IPS-15b (cell line): Measurements from ENCODE around the gene ABCA5.

Source experiments
- H3K27me3 ChIP-seq: one replicate; pipeline ENCODE4 v1.6.1; 2013; ENCODE audit warnings: low read length; ENCODE audit not compliant: control insufficient read depth, insufficient read depth
- H3K36me3 ChIP-seq: one replicate; pipeline ENCODE4 v1.6.1; 2013; ENCODE audit warnings: low read length; ENCODE audit not compliant: control insufficient read depth, insufficient read depth
- H3K4me1 ChIP-seq: one replicate; pipeline ENCODE4 v1.6.1; 2013; ENCODE audit warnings: mild to moderate bottlenecking, low read length; ENCODE audit not compliant: control insufficient read depth, insufficient read depth
- H3K4me3 ChIP-seq: one replicate; pipeline ENCODE4 v1.5.1; 2013; ENCODE audit warnings: low read depth, low read length
- H3K9ac ChIP-seq: one replicate; pipeline ENCODE4 v1.6.1; 2013; ENCODE audit warnings: low read depth, mild to moderate bottlenecking, low read length
- H3K9me3 ChIP-seq: one replicate; pipeline ENCODE4 v1.6.1; 2013; ENCODE audit warnings: mild to moderate bottlenecking, low read length; ENCODE audit not compliant: control insufficient read depth, insufficient read depth

ABCA5 gene

DNA sequence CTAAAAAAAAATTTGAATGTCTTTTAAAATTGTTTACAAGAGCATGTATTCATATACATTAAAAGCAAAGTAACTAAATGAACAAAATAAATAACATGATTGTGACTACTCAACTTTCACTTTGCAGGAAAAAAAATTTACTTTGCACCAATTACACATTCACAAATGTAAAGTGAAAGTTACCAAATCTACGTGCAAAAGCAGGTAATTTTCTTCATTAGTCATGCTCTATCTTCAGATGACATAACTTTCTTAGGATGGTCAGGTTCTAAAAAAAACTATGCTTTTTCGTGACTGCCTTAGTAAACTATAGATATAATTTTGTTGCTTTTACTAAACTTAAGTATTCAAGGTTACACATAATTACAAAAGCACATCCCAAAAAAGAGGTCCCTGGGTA lies 81.3 kb downstream of the ABCA5 start:
- Histone ChIP-seq H3K9me3 (no peaks in the 10 kb centered on the region), H3K27me3 (no peaks in the 10 kb centered on the region), H3K9ac (no peak overlapping the region), H3K4me3 (no peak overlapping the region), H3K4me1 (no peaks in the 10 kb centered on the region), H3K36me3 (no peaks in the 10 kb centered on the region)

DNA sequence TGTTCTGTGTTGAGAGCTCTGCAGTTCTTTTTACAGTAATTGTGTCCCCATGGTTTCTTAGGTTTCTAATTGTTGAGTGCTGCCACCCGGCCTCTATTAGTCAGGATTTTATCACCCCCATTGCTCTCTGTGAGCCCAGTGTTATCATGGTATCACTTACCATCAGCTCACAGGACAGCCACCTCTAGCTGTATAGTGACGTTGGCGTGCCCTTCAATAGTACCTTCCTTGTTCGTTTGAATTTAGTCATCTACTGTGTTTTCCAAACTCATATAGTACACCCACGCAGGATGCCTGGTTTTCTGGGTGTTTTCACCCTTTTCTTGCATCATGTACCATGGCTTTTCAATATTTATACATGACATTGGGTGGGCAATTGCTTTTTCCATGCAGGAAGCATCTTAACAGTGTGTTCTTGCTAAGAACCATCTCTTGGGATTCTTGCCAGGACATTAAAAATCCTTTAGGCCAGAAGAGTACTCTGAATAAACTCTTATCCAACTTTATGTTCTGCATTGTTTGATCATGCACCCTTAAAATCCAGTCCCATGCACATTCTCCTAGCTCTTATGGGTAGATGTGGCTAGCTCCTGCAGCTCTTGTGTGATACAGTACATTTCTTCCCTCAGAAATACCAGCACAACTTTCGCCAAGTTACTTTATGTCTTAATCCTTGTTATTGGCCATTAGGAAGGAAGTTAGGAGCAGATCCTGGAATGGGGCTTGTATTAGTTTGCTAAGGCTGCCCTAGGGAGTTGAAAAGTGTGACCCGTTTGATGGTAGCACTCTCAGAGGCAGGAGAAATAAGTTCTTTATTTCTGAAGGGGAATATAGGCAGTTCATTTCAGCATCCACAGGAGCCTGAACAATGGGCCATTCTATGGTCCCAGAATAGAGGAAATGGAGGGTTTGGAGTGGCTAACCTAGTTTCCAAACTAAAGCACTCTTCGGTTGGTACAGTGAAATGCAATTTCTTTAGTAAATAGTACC lies 87.0 kb downstream of the ABCA5 start:
- Histone ChIP-seq H3K9me3 (no peaks in the 10 kb centered on the region), H3K9ac (no peak overlapping the region)

DNA sequence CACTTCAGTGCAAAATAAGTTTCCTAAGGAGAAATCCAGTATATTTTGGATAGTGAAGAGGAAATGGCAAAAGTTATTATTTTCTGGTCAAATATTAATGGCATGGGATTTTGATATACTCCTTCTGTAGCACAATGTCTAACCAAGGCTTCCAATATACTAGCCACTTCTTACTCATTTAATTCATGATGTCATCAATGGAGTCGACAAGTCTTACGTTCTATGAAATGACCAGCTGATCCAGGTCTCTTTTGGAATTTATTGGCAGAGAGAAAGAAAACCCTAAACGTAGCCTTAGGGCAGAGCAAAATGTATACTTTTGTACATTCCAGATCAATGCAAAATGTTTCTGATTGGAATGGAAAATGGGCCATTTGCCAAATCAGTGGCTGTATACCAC lies 90.0 kb downstream of the ABCA5 start:
- H3K9me3 ChIP-seq = no peaks in the 10 kb centered on the region
- no peaks in the 10 kb centered on the region for H3K27me3 ChIP-seq
- H3K36me3 ChIP-seq = no peaks in the 10 kb centered on the region
- H3K4me1 ChIP-seq = no peaks in the 10 kb centered on the region
- H3K9ac ChIP-seq = no peak overlapping the region
- H3K4me3 ChIP-seq = no peak overlapping the region

More for the DNA sequence above, 87.0 kb downstream of the ABCA5 start:
- Histone ChIP-seq H3K4me3 (no peak overlapping the region), H3K27me3 (no peaks in the 10 kb centered on the region), H3K36me3 (no peaks in the 10 kb centered on the region), H3K4me1 (no peaks in the 10 kb centered on the region)

DNA sequence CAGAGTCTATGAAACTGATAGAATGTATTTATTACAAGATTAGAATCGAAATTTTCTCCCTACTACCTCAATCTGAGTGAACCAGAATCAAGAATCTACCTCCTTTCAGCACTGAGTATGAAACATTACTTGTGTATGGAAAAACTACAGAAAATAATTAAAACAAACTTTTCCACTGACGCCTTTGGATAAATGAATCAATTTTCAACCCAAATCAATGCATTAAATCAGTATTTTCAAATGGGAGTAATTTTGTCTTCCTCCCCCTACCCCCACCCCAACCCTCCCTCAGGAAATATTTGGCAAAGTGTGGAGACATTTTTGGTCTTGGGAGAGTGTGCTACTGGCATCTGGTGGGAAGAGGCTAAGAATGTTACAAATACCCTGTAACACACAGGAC lies 90.5 kb downstream of the ABCA5 start:
- no peak overlapping the region for H3K9ac ChIP-seq
- no peaks in the 10 kb centered on the region for H3K27me3 ChIP-seq
- no peaks in the 10 kb centered on the region for H3K36me3 ChIP-seq
- no peak overlapping the region for H3K4me3 ChIP-seq
- no peaks in the 10 kb centered on the region for H3K9me3 ChIP-seq
- H3K4me1 ChIP-seq = no peaks in the 10 kb centered on the region

DNA sequence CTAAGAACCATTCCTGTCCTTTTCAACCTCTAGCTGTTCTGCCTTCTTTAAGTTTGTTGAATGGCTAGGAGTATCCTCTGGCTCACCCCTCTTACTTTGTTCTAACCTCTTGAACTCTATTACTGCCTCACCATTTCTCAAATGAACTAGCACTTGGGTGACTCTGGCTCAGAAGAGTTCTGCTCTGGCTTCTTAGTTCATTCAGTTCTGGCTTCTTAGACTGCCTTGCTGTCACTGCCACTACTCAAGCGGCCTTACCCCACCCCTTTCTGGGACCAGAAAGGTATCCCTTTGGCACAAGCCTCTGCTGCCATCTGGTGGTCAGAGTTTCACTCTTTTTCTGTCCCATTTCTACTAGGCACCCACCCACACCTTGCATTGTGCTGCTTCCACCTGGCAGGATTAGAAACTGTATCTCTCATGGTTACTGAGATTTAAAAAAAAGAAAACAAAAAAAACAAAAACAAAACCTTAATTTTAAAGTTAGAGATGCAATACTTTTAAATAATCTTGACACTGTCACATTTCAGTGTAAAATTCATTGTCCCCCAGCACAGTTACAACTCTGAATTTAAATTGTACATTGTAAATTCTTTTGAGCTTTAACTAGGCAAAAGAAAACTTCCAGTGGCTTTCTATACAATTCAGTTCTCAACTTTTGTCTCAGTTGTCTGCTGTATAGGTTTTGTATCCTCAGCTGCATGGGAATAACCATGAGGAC lies 91.4 kb downstream of the ABCA5 start:
- no peak overlapping the region for H3K9ac ChIP-seq
- H3K27me3 ChIP-seq = no peaks in the 10 kb centered on the region
- H3K4me3 ChIP-seq = no peak overlapping the region
- no peaks in the 10 kb centered on the region for H3K36me3 ChIP-seq
- H3K9me3 ChIP-seq = no peaks in the 10 kb centered on the region
- no peaks in the 10 kb centered on the region for H3K4me1 ChIP-seq

DNA sequence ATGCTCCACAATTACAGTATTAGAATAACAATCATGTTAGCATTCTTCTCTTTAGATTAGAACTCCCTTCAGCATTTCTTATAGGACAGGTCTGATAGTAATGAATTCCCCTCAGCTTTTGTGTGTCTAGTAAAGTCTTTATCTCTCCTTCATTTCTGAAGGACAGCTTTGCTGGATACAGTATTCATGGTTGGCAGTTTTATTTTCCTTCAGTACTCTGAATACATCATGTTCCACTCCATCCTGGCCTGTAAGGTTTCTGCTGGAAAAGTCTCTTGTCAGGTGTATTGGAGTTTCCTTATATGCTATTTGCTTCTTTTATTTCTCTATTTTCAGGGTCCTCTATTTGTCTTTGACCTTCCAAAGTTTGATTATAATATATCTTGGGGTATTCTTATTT lies 94.3 kb downstream of the ABCA5 start:
- no peaks in the 10 kb centered on the region for H3K36me3 ChIP-seq
- no peaks in the 10 kb centered on the region for H3K4me1 ChIP-seq
- H3K9ac ChIP-seq = no peak overlapping the region
- H3K9me3 ChIP-seq = no peaks in the 10 kb centered on the region
- no peaks in the 10 kb centered on the region for H3K27me3 ChIP-seq
- H3K4me3 ChIP-seq = no peak overlapping the region

DNA sequence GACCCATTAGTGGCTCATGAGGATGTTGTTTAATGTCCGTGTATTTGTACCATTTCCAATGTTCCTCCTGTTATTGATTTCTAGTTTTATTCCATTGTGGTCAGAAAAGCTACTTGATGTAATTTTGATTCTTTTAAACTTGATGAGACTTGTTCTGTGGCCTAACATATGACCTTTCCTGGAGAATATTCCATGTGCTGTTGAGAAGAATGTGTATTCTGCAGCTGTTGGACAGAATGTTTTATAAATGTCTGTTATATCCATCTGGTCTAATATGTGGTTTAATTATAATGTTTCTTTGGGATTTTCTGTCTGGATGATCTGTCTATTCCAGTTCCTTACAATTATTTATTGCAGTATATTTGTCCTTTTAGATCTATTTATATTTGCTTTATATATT lies 95.4 kb downstream of the ABCA5 start:
- Histone ChIP-seq H3K9ac (no peak overlapping the region), H3K4me1 (no peaks in the 10 kb centered on the region), H3K36me3 (no peaks in the 10 kb centered on the region), H3K4me3 (no peak overlapping the region), H3K9me3 (no peaks in the 10 kb centered on the region), H3K27me3 (no peaks in the 10 kb centered on the region)

DNA sequence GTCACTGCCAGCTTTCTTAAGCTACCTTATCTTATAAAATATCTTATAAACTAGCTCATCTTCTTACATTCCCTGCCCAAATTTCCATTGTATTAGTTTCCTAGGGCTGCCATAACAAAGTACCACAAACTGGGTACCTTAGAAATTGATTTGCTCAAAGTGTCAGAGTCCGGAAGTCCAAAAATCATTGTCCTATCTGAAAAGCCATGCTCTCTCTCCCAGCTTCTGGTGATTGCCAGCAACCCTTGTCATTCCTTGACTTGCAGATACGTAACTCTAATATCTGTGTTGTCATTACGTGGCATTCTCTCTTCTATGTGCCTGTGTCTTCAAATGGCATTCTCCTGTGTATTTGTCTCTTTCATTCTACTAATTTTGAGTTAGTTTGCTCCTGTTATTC lies 96.0 kb downstream of the ABCA5 start:
- H3K27me3 ChIP-seq = no peaks in the 10 kb centered on the region
- no peaks in the 10 kb centered on the region for H3K36me3 ChIP-seq
- H3K9me3 ChIP-seq = no peaks in the 10 kb centered on the region
- no peak overlapping the region for H3K4me3 ChIP-seq
- H3K9ac ChIP-seq = no peak overlapping the region
- H3K4me1 ChIP-seq = no peaks in the 10 kb centered on the region

DNA sequence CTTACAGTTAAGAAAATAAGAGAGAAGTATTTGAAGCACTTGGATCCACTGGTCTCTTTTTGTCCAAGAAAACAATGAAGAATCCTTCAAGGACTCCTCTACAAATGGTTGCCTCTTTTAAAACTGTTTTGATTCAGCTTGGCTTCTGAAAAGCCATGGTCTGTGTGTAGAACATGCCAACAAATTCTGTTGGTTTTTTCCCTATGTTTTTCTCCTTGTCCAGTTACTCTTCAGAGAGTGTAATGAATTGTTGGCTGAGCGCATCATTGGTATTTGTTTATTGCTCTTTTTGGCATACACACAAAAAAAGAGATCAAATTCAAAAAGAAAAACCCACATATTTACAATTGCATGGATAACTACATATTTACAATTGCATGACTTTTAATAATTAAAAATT lies 98.4 kb downstream of the ABCA5 start, which contains the start of gene ABCA10:
TSS of gene ABCA10 (minus strand) at position 249 of the 400 bp plus-strand sequence. CDS start 3,466 bp downstream, outside the sequence.
- Histone ChIP-seq H3K9me3 (no peaks in the 10 kb centered on the region), H3K4me1 (no peaks in the 10 kb centered on the region), H3K27me3 (no peaks in the 10 kb centered on the region), H3K4me3 (no peak within 1 kb of the TSS), H3K9ac (no peak within 1 kb of the TSS), H3K36me3 (no peaks in the 10 kb centered on the region)

DNA sequence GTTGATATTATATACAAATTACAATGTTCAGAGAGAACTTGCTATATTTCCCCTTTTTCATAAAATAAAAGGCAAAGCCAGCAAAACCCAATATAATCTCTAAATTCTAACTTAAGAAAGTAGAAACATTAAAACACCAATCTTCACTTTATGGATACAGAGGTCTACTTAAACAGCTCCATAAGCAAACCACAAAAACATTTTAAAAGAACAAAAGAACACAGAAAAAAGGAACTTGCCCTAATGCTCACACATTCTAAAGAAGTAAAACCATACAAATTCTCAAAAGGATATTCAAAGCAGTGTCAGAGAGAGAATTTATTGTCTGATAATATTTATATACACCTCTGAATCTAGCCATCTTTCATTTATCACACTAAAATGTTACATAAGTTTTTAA lies 98.9 kb downstream of the ABCA5 start:
- H3K9ac ChIP-seq = no peak overlapping the region
- H3K27me3 ChIP-seq = no peaks in the 10 kb centered on the region
- no peaks in the 10 kb centered on the region for H3K4me1 ChIP-seq
- H3K9me3 ChIP-seq = no peaks in the 10 kb centered on the region
- no peaks in the 10 kb centered on the region for H3K36me3 ChIP-seq
- H3K4me3 ChIP-seq = no peak overlapping the region

DNA sequence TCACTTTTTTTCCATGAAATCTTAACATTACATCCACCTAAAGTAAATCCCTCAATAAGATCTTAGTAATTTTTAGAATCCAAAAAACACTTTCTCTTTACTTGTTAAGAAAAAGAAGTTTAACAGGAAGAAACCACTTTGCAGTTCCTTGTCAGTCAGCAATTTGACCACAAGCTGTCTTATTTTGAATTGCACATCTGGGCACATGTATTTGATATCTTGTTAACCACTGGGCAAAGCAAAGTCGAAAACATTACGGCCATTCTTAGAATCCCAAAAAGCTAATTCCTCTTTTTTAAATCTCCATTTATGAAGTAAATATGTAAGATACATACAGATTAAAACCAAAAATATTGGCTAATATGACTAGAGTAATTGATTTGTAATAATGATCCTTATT lies 99.4 kb downstream of the ABCA5 start:
- Histone ChIP-seq H3K9ac (no peak overlapping the region), H3K36me3 (no peaks in the 10 kb centered on the region), H3K9me3 (no peaks in the 10 kb centered on the region), H3K27me3 (no peaks in the 10 kb centered on the region), H3K4me3 (no peak overlapping the region), H3K4me1 (no peaks in the 10 kb centered on the region)

DNA sequence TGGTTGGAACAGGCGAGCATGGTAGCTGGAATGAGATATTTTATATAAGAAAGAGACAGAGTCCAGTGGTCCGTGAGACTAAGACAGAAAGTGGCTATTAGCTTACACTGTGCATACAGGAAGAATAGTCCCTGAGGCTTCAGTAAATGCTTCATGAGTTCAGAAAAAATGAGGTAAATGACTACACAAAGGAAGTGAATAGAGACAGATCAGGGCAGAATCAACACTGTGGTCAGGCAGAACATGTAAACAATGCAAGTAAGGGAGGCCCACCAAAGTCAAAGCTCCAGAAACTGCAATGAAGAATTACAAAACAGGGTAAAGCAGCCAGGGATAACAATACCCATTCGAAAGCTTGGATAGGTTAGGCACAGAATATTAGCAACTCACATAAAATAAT lies 103.1 kb downstream of the ABCA5 start:
- Histone ChIP-seq H3K9ac (no peak overlapping the region), H3K9me3 (no peaks in the 10 kb centered on the region), H3K4me3 (no peak overlapping the region), H3K36me3 (no peaks in the 10 kb centered on the region), H3K27me3 (no peaks in the 10 kb centered on the region), H3K4me1 (no peaks in the 10 kb centered on the region)
